SH-SY5Y (cell line): ENCODE results near the gene GALNT13.

ENCODE experiments used
- GATA2 ChIP-seq: IDR thresholded peaks from 2 replicates; pipeline ENCODE4 v1.6.1; 2011; ENCODE audit warnings: mild to moderate bottlenecking, low read depth, low read length
- GATA3 ChIP-seq: IDR thresholded peaks from 2 replicates; pipeline ENCODE4 v1.6.1; 2011; ENCODE audit warnings: low read depth, mild to moderate bottlenecking, low read length, moderate library complexity

DNA sequence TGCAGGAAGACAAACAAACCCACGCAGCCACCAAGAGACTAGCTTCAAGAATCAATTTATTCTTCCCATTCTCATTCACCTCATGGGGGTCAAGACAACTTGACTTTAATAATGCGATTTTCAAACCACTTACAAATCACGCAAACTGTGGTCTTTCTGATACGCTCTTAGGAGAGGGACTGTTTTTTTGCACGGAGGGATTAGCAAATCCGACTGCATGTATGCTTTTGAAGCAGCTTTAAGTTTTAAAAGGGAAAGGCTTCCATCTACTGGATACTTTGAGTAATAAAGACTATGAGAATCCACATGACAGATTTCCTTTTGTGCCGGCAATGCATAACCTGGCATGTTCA, 503.8 kb downstream of the GALNT13 start:
- TF ChIP-seq GATA2 (no peak), GATA3 (no peak)
